Endothelial cell (in vitro differentiated cells): Measurements from ENCODE around the gene ADAM17. TPM values are rescaled to one million over a fixed set of nuclear protein-coding genes. Genes with fewer than 3 reads are reported as not detected.
A peak's percentile ranks its signal among the peaks of the same experiment; 100 is the strongest.

ENCODE experiments used
- DNase-seq: peaks from one replicate; pipeline ENCODE4 v3.0.0; 2021; ENCODE audit warnings: low spot score
- H3K27ac Mint-ChIP-seq: one replicate; pipeline ENCODE4 v1.8.0; 2021; ENCODE audit warnings: mixed read lengths, inconsistent platforms; ENCODE audit not compliant: unreplicated experiment
- H3K27me3 Mint-ChIP-seq: one replicate; pipeline ENCODE4 v1.8.0; 2021; ENCODE audit warnings: mild to moderate bottlenecking, moderate library complexity, mixed read lengths, inconsistent platforms; ENCODE audit not compliant: unreplicated experiment
- H3K36me3 Mint-ChIP-seq: one replicate; pipeline ENCODE4 v1.8.0; 2021; ENCODE audit warnings: mild to moderate bottlenecking, low read depth, mixed read lengths, inconsistent platforms; ENCODE audit not compliant: unreplicated experiment
- H3K4me1 Mint-ChIP-seq: one replicate; pipeline ENCODE4 v1.8.0; 2021; ENCODE audit warnings: mild to moderate bottlenecking, mixed read lengths, inconsistent platforms; ENCODE audit not compliant: unreplicated experiment
- H3K4me3 Mint-ChIP-seq: one replicate; pipeline ENCODE4 v1.8.0; 2021; ENCODE audit warnings: mild to moderate bottlenecking, mixed read lengths, inconsistent platforms; ENCODE audit not compliant: unreplicated experiment
- H3K9me3 Mint-ChIP-seq: one replicate; pipeline ENCODE4 v1.8.0; 2021; ENCODE audit warnings: mixed read lengths, inconsistent platforms; ENCODE audit not compliant: unreplicated experiment
- CTCF ChIP-seq: fragments of 200-600 bp; sonication (generic); IDR thresholded peaks from one replicate; pipeline ENCODE4 v1.5.0; 2021; ENCODE audit warnings: antibody characterized with exemption; ENCODE audit not compliant: unreplicated experiment
- total RNA-seq: library from RNA; stranded (reverse); fragmentation: NEBNext Ultra II Directional; extraction: Animal tissue kit (Norgen Biotek cat#: 25700); gene quantifications from one replicate; pipeline ENCODE4 v1.2.1, GENCODE V29; 2021; ENCODE audit not compliant: unreplicated experiment

Gene ADAM17
- total RNA-seq, 1 donor from 2014 or later = 39.7 TPM

GRCh38 chr2:9477914-9478313 lies 77.7 kb downstream of the ADAM17 start:
- Mint-ChIP-seq H3K4me3 (no peak overlapping the region), H3K27ac (no peak overlapping the region), H3K36me3 (peaks cover 20% of the 10 kb centered on the region), H3K27me3 (peaks cover 11% of the 10 kb centered on the region), H3K9me3 (no peaks in the 10 kb centered on the region), H3K4me1 (peaks cover 21% of the 10 kb centered on the region)
- no peak for DNase-seq
- TF ChIP-seq CTCF = no peak

GRCh38 chr2:9474361-9475057 lies 81.1 kb downstream of the ADAM17 start, which contains the start of gene IAH1:
IAH1 (plus strand) TSS chr2:9474551; CDS start chr2:9474567, 16 bp downstream.
- Mint-ChIP-seq H3K9me3 (no peaks in the 10 kb centered on the region), H3K27me3 (peaks cover 12% of the 10 kb centered on the region)
- peak; percentile 38 for DNase-seq

GRCh38 chr2:9473985-9474360 lies 81.7 kb downstream of the ADAM17 start:
- no peak overlapping the region for H3K27ac Mint-ChIP-seq
- peaks cover 29% of the 10 kb centered on the region for H3K36me3 Mint-ChIP-seq
- DNase-seq = peak; percentile 21
- peaks cover 18% of the 10 kb centered on the region for H3K4me1 Mint-ChIP-seq
- H3K9me3 Mint-ChIP-seq = no peaks in the 10 kb centered on the region
- no peak for TF ChIP-seq CTCF
- peak overlapping the region; percentile 45 for H3K4me3 Mint-ChIP-seq
- peaks cover 12% of the 10 kb centered on the region for H3K27me3 Mint-ChIP-seq

More at GRCh38 chr2:9474361-9475057, 81.1 kb downstream of the ADAM17 start, which contains the start of gene IAH1:
- H3K36me3 Mint-ChIP-seq = peaks cover 29% of the 10 kb centered on the region
- H3K27ac Mint-ChIP-seq = no peak within 1 kb of the TSS
- peak within 1 kb of the TSS; percentile 65 for H3K4me3 Mint-ChIP-seq
- H3K4me1 Mint-ChIP-seq = peaks cover 18% of the 10 kb centered on the region
- TF ChIP-seq CTCF = no peak

- no peak overlapping the region for H3K27ac Mint-ChIP-seq
- peaks cover 18% of the 10 kb centered on the region for H3K4me1 Mint-ChIP-seq
- no peak for TF ChIP-seq CTCF
- H3K27me3 Mint-ChIP-seq = peaks cover 10% of the 10 kb centered on the region
- no peaks in the 10 kb centered on the region for H3K9me3 Mint-ChIP-seq
- H3K36me3 Mint-ChIP-seq = peaks cover 29% of the 10 kb centered on the region
- no peak for DNase-seq
- peak overlapping the region; percentile 45 for H3K4me3 Mint-ChIP-seq
These were observed 82.2 kb downstream of the ADAM17 start for GRCh38 chr2:9473308-9473984.

- Mint-ChIP-seq H3K4me3 (peak overlapping the region; percentile 45), H3K4me1 (peaks cover 18% of the 10 kb centered on the region), H3K27ac (no peak overlapping the region), H3K27me3 (peaks cover 9% of the 10 kb centered on the region), H3K36me3 (peaks cover 29% of the 10 kb centered on the region), H3K9me3 (no peaks in the 10 kb centered on the region)
- TF ChIP-seq CTCF = no peak
- DNase-seq = no peak
These were observed 83.1 kb downstream of the ADAM17 start for GRCh38 chr2:9472511-9472910.
